ENCODE results near the gene ZNF630.
"Not testable (repeated sequence)": the region's sequence is repeated elsewhere in the genome, so short reads cannot be mapped to it uniquely, and the experiment has no call there.

ZNF630 gene

GRCh38 chrX:48059296-48059639 lies 12.2 kb downstream of the ZNF630 start:
- no peak for DNase-seq (ENCODE audit: low read depth in 2 of 2)
- TF ChIP-seq CTCF (IDR thresholded peaks at IDR 0.05; ENCODE audit: low read depth, low read length): no peak
- no peak overlapping the region for H3K4me3 ChIP-seq (replicated peaks in 1 of 2; ENCODE audit: low read depth in 2 of 2, low read length in 2 of 2)

GRCh38 chrX:48058621-48059295 lies 12.7 kb downstream of the ZNF630 start:
- no peak overlapping the region for H3K4me3 ChIP-seq (replicated peaks in 1 of 2; ENCODE audit: low read depth in 2 of 2, low read length in 2 of 2)
- TF ChIP-seq CTCF (IDR thresholded peaks at IDR 0.05; ENCODE audit: low read depth, low read length): no peak
- no peak for DNase-seq (ENCODE audit: low read depth in 2 of 2)

GRCh38 chrX:48046846-48047245 lies 24.6 kb downstream of the ZNF630 start:
- no peak for DNase-seq (ENCODE audit: low read depth in 2 of 2)
- TF ChIP-seq CTCF (IDR thresholded peaks at IDR 0.05; ENCODE audit: low read depth, low read length): no peak
- no peak overlapping the region for H3K4me3 ChIP-seq (replicated peaks in 1 of 2; ENCODE audit: low read depth in 2 of 2, low read length in 2 of 2)

- H3K4me3 ChIP-seq (replicated peaks in 1 of 2; ENCODE audit: low read depth in 2 of 2, low read length in 2 of 2): no peak overlapping the region
- DNase-seq (ENCODE audit: low read depth in 2 of 2): peak; percentile 68 to 95
- TF ChIP-seq CTCF (IDR thresholded peaks at IDR 0.05; ENCODE audit: low read depth, low read length): no peak
Measured at GRCh38 chrX:48045410-48046311, 25.8 kb downstream of the ZNF630 start.

GRCh38 chrX:48043056-48043455 lies 28.4 kb downstream of the ZNF630 start:
- no peak overlapping the region for H3K4me3 ChIP-seq (replicated peaks in 1 of 2; ENCODE audit: low read depth in 2 of 2, low read length in 2 of 2)
- TF ChIP-seq CTCF (IDR thresholded peaks at IDR 0.05; ENCODE audit: low read depth, low read length): no peak
- DNase-seq (ENCODE audit: low read depth in 2 of 2): peak in 1 of 2 donors; percentile 25

GRCh38 chrX:48035891-48036290 lies 35.5 kb downstream of the ZNF630 start:
- DNase-seq (ENCODE audit: low read depth in 2 of 2): peak in 1 of 2 donors; percentile 75
- TF ChIP-seq CTCF (IDR thresholded peaks at IDR 0.05; ENCODE audit: low read depth, low read length): no peak
- no peak overlapping the region for H3K4me3 ChIP-seq (replicated peaks in 1 of 2; ENCODE audit: low read depth in 2 of 2, low read length in 2 of 2)

GRCh38 chrX:48030641-48031173 lies 40.7 kb downstream of the ZNF630 start:
- not testable (repeated sequence) for H3K4me3 ChIP-seq (replicated peaks in 1 of 2; ENCODE audit: low read depth in 2 of 2, low read length in 2 of 2); DNase-seq (ENCODE audit: low read depth in 2 of 2)
